Amniotic epithelial cell (primary cell): ENCODE results near the gene GRAMD1B.
A peak's percentile ranks its signal among the peaks of the same experiment; 100 is the strongest.

Experiments used
- DNase-seq: peaks from one replicate; pipeline ENCODE4 v3.0.0-alpha.2; 2010; ENCODE audit warnings: low read depth

GRAMD1B gene

DNA sequence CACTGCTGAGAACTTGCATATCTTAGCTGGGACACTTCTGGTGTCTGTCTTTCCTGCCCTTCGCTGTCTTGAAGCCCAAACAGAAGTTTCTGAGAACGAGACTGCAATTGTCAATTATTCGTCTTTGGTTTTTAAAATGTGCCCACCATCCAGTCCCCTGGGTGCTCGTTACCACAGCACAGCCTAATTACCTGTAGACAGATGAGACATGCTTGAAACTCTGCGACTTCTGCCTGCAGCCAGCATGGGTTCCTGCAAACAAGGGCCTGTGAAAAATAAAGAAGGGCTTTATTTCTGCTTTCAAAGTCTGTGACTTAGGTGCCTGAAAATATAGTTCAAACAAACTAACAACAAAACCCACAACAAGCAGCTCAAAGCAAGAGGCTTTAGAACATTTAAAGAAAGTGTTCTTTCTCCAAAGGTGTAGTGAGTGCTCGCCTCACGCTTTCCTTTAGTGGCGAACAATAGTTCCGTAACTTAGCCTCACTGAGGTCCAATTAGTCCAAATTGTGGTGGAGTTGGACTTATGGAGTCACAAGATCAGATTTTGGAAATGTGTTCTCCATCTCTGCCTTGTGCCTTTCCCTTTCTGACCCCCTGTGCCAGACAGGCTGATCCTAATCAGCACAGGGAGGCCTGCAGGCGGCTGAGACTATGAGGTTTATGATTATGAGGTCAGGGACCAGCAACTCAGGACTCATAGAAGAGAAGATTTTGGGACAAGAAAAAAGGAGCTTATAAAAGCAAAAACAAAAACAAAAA lies 20.4 kb upstream of the GRAMD1B start:
- DNase-seq: no peak

DNA sequence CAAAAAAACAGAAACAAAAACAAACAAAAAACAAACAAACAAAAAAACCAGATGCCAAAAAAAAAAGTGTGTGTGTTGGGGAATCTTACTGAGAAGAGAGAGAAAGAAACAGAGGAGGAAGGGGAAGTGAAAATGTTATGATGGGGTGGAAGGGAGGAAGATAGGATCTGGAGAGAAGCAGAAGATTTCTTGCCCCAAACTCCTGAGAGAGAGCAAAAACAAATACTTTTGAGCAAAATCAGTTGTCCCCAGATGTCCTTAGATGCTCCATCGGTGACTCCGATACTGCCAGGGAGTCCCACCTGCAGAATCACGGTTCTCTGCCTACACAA lies 19.9 kb upstream of the GRAMD1B start:
- DNase-seq: no peak

DNA sequence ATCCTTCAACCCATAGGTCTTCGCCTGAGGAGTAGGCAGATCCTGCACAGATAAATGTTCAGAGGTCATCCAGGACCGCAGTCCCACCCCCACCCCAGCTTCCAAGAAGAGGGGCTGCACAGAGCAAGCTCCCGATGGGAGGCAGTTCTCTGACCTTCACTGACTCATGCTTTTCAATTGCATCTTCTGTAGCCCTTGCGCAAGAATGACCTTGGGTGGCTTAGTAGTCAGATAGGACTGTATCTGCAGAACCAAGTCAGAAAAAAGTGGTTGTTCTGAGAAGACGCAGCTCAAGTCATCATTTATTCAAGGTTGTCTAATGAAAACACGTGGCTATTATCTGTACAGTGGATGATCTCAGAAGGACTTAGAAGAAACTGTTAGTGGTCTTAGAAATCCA lies 16.4 kb upstream of the GRAMD1B start:
- peak; percentile 88 for DNase-seq

DNA sequence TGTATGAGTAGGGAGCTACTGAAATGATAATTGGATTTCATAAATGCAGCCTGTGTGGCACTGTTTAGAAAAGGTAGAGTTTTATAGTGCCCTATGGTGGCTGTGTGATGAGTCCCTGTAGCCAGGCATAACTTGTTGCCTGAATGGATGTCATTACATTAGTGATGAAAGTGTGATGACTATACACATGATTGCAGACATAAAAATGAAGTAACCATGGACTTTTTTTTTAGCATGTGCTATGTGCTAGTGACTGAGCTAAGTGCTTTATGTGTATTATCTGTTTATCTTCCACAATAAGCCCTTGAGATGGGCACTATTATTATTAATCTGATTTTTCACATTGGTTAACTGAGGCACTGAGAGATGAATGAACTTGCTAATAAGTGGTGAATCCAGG lies 13.5 kb upstream of the GRAMD1B start:
- no peak for DNase-seq

GRCh38 chr11:123418351-123419114 lies 11.5 kb upstream of the GRAMD1B start:
- DNase-seq: no peak

GRCh38 chr11:123419731-123420452 lies 10.2 kb upstream of the GRAMD1B start:
- DNase-seq: no peak

- no peak for DNase-seq
Observed at GRCh38 chr11:123421589-123421988, 8.5 kb upstream of the GRAMD1B start.

DNA sequence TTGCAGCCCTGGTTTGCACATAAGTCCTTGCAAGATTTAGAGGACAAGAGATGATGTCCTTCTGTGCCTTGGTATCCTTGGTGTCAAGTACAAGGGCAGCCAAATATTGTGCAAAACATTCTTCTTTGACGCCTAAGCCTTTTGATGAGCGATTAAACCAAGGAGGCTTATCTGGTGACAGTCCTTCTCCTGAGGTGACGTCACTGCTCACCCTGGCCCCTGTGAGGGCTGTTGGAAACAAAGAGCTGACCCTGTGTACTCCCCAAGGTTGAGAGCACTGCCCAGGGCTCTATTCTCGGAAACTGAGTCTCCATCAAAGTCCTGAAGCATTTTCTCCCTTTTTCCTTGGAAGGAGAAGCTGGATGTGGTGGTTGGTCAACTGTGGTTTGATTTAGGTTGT lies 4.7 kb upstream of the GRAMD1B start:
- DNase-seq: no peak

- DNase-seq: no peak
Observed at GRCh38 chr11:123426789-123427188, 3.3 kb upstream of the GRAMD1B start.

- DNase-seq: no peak
Observed at GRCh38 chr11:123427405-123427804, 2.7 kb upstream of the GRAMD1B start.

DNA sequence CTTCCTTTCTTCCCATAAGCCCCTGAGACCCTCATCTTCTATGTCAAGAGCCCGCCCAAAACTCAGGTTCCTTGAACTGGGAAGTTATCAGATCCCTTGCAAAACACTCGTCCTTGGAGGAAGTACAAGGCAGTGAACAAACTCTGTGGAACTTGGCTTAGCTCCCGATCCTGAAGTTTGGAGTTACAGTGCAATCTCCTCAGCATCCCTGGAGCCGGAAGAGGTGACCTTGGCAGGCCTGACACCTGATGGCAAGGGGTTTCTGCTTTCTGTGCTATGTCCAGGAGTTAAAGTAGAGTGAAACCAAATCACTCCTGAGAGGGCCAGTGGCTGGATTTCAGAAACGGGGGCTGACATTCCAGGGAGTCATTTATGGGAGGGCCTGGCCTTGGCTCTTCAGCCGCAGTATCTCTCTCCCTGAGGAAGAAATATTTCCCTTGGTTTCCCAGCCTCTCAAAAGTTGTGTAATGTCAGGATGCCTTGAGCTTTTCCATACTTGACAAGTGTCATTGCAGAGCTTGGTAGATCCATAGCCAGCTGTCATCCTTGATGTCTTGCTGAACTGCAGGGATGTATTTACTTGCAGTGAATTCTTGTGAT lies 1.9 kb upstream of the GRAMD1B start:
- DNase-seq: peak; percentile 42

GRCh38 chr11:123429336-123429735 lies 733 bp upstream of the GRAMD1B start:
- peak; percentile 29 for DNase-seq

DNA sequence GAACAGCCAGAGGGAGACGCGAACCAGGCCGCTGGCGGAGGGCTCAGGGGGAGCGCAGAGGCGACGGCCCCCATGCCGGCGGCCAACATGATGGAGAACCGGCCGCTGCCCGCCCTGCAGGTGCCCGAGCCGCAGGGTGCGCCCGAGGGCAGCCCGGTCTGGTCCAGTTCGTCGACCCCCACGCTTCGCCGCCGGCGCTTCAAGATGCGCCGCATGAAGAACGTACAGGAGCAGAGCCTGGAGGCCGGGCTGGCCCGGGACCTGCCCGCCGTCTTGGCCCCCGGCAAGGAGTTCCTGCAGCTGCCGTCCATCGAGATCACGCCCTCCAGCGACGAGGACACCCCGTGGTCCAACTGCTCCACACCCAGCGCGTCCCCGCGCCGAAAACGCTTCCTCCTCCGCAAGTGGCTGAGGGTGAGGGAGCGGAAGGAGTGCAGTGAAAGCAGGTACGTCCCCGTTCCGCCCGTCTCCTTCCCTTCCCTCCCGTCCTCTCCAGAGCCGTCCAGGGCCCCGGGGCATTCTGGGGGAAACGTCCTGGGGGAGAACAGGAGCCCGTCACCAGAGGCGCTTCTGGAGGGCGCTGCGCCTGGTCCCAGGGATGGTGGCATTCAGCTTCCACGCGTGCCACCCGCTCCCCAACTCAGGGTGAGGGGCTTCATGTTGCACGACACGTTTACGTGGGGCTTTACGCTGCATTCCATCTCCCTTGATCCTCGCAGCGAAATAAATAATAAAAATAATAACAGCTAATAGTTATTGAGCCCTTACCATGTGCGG lies 840 bp downstream of the GRAMD1B start:
- no peak for DNase-seq

- no peak for DNase-seq
Observed at GRCh38 chr11:123431619-123432018, 1.6 kb downstream of the GRAMD1B start.

GRCh38 chr11:123434262-123434661 lies 4.2 kb downstream of the GRAMD1B start:
- DNase-seq: no peak

- DNase-seq: no peak
Observed at GRCh38 chr11:123434911-123435310, 4.8 kb downstream of the GRAMD1B start.

DNA sequence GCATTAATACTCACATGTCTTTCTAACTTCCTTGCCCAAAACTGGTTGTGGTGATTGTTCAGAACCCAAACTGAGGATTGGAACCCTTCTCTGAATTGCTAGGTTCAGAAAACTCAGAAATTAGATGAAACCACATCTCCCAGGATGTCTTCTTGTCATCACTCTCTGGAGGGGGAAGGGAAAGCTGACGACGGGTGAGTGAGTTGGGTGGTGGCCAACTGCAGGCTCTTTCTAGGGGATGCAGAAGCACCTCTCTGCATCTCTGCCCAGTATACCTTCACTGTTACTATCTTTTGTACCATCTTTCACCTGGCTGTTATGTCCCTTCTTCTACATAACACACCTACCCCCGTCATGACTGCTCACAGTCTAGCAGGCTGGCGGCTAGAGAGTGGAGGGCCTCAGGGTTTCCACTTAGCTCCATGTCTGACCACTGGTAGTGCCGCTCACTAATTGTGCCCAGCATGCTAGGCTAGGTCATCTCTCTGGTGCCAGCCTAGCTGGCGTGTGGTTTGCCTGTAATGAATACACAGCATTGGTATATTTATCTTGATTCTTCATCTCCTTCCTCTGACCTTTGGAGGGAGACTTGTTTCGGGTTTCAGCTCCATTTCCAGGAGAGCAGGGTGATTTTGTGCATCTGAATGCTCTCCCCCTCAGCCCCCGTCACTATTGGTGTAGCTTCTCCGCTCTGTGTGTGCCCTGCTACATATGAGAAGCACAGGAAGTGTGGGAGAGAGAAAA lies 7.3 kb downstream of the GRAMD1B start:
- DNase-seq: no peak

- DNase-seq: peak; percentile 29
Observed at GRCh38 chr11:123438131-123438627, 8.1 kb downstream of the GRAMD1B start.

GRCh38 chr11:123439616-123440015 lies 9.5 kb downstream of the GRAMD1B start:
- peak; percentile 20 for DNase-seq

DNA sequence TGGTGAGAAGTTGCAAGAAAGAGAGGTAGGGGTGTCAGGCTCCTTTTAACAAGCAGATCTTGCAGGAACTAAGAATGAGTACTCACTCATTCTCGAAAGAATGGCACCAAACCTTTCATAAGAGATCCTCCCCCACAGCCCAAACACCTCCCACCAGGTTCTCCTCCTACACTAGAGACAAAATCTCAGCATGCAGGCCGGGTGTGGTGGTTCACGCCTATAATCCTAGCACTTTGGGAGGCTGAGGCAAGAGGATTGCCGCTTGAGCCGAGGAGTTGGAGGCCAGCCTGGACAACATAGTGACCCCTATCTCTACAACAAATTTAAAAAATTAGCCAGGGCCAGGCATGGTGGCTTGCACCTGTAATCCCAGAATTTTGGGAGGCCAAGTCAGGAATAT lies 11.1 kb downstream of the GRAMD1B start:
- DNase-seq: no peak
